HepG2 (cell line): ENCODE results near the gene SYNE3. TPM values are rescaled to one million over a fixed set of nuclear protein-coding genes. Genes with fewer than 3 reads are reported as not detected.

Experiments used
- ARHGAP35 ChIP-seq: sonication (generic); formaldehyde crosslinking; IDR thresholded peaks from 2 replicates; pipeline ENCODE4 v1.9.0; 2022; ENCODE audit warnings: mild to moderate bottlenecking, inconsistent platforms, moderate library complexity, missing genetic modification reagents, borderline replicate concordance
- ARID3A ChIP-seq: IDR thresholded peaks from 2 replicates; pipeline ENCODE4 v1.6.1; 2012; ENCODE audit warnings: low read depth, low read length, improper control_type of control experiment
- ELF1 ChIP-seq: sonication (generic); formaldehyde crosslinking; IDR thresholded peaks from 2 replicates; pipeline ENCODE4 v1.4.0; 2020; ENCODE audit warnings: missing genetic modification reagents
- HDAC2 ChIP-seq: sonication (generic); formaldehyde crosslinking; IDR thresholded peaks from 2 replicates; pipeline ENCODE4 v1.4.0; 2020; ENCODE audit warnings: missing genetic modification reagents
- HHEX ChIP-seq: IDR thresholded peaks from 2 replicates; pipeline ENCODE4 v1.6.1; 2016; ENCODE audit warnings: control low read depth
- KDM4B ChIP-seq: sonication (generic); formaldehyde crosslinking; IDR thresholded peaks from 2 replicates; pipeline ENCODE4 v1.4.0; 2020; ENCODE audit warnings: missing genetic modification reagents
- MLX ChIP-seq: IDR thresholded peaks from 2 replicates; pipeline ENCODE4 v1.6.1; 2016
- STAT6 ChIP-seq: sonication (generic); formaldehyde crosslinking; IDR thresholded peaks from 2 replicates; pipeline ENCODE4 v1.4.0; 2020; ENCODE audit warnings: missing genetic modification reagents, mild to moderate bottlenecking, borderline replicate concordance
- ZBTB1 ChIP-seq: sonication (generic); formaldehyde crosslinking; IDR thresholded peaks from 2 replicates; pipeline ENCODE4 v1.4.0; 2020; ENCODE audit warnings: missing genetic modification reagents, borderline replicate concordance
- ZNF136 ChIP-seq: sonication (generic); formaldehyde crosslinking; IDR thresholded peaks from 2 replicates; pipeline ENCODE4 v1.8.1; 2022; ENCODE audit warnings: low read depth, mild to moderate bottlenecking, moderate library complexity, missing genetic modification reagents
- ZNF256 ChIP-seq: sonication (generic); formaldehyde crosslinking; conservative IDR thresholded peaks from 2 replicates; pipeline ENCODE4 v1.4.0; 2020; ENCODE audit warnings: missing genetic modification reagents
- polyA plus RNA-seq, 8 experiments: library from polyadenylated mRNA; depleted of rRNA in 3 of 8; stranded (reverse) in 7 of 8; unstranded in 1 of 8; fragments of >200 nt; fragmentation: Illumina TruSeq in 4 of 8; extraction: Trizol in 4 of 8; gene quantifications; 2 replicates each; pipeline versions ENCODE4 v1.2.1 to v1.2.3, GENCODE V29; 2011 to 2016; ENCODE audit warnings: low read depth in 4 of 8, missing spikeins in 1 of 8, mixed read lengths in 1 of 8; ENCODE audit not compliant: insufficient read depth in 1 of 8
- total RNA-seq, 5 experiments: library from RNA; depleted of rRNA; stranded (reverse); fragments of >200 nt; fragmentation: Illumina TruSeq; extraction: Trizol; gene quantifications; 2 replicates each; pipeline ENCODE4 v1.2.3, GENCODE V29; 2016; ENCODE audit warnings: low read depth in 1 of 5
- TF ChIP-seq, protein P1 (sequence below): sonication (generic); formaldehyde crosslinking; IDR thresholded peaks from 2 replicates; pipeline ENCODE4 v1.4.0; 2020; ENCODE audit warnings: missing genetic modification reagents, borderline replicate concordance
- TF ChIP-seq, protein P2 (sequence below): sonication (generic); formaldehyde crosslinking; IDR thresholded peaks from 2 replicates; pipeline ENCODE4 v1.4.0; 2020; ENCODE audit warnings: missing genetic modification reagents

Gene SYNE3
- total and polyA plus RNA-seq, 2 of the 13 experiments (the other 11 are each of a cell fraction or from before 2014, with no cell fraction given): 7.8 to 8.0 TPM

DNA sequence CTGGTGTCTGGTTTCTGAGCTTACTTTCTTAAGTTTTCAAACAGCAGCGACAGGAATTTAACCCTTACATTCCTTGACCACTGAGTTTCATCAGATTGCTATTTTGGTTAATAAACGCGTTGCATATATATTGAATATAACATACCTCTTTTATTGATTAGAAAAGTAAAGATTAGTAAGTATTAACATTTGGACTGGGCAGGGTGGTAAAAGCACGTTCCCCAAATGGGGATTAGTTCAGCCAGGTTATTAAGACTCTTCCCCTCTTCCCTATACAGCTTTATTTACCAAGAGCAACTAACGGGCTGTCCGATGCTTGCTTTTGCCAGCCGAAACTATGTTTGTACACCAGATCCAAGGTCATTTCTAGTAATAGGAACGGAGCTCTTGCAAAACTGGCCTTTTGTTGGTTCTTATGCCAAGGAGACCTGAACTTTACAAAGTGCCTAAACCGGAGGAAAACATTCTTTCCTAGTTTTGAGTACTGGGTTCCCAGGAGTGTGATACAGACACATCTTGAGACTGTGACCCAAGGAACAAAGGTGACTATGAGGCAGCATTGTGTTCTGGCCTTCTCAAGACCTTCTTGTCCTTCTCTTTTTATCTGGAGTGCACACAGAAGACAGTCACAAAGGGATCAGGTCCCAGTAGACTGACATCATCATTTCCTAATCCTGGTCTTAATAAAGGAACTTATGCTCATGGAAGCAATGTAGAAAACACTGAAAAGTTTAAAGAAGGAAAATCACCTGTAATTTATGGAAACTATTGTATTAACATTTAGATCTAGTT lies 21.0 kb upstream of the SYNE3 start (continued):
- TF ChIP-seq, protein P1, sequence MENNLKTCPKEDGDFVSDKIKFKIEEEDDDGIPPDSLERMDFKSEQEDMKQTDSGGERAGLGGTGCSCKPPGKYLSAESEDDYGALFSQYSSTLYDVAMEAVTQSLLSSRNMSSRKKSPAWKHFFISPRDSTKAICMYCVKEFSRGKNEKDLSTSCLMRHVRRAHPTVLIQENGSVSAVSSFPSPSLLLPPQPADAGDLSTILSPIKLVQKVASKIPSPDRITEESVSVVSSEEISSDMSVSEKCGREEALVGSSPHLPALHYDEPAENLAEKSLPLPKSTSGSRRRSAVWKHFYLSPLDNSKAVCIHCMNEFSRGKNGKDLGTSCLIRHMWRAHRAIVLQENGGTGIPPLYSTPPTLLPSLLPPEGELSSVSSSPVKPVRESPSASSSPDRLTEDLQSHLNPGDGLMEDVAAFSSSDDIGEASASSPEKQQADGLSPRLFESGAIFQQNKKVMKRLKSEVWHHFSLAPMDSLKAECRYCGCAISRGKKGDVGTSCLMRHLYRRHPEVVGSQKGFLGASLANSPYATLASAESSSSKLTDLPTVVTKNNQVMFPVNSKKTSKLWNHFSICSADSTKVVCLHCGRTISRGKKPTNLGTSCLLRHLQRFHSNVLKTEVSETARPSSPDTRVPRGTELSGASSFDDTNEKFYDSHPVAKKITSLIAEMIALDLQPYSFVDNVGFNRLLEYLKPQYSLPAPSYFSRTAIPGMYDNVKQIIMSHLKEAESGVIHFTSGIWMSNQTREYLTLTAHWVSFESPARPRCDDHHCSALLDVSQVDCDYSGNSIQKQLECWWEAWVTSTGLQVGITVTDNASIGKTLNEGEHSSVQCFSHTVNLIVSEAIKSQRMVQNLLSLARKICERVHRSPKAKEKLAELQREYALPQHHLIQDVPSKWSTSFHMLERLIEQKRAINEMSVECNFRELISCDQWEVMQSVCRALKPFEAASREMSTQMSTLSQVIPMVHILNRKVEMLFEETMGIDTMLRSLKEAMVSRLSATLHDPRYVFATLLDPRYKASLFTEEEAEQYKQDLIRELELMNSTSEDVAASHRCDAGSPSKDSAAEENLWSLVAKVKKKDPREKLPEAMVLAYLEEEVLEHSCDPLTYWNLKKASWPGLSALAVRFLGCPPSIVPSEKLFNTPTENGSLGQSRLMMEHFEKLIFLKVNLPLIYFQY (CRISPR knock-in tag): peak; percentile 33; the same call in 1 of the 2 replicates
- TF ChIP-seq ELF1: peak; percentile 54; the same call in 1 of the 2 replicates
- TF ChIP-seq HHEX (CRISPR knock-in tag): peak; percentile 75
- no peak for TF ChIP-seq KDM4B (CRISPR knock-in tag)
- no peak for TF ChIP-seq ZBTB1 (CRISPR knock-in tag)
- TF ChIP-seq ZNF256 (CRISPR knock-in tag): no peak
- TF ChIP-seq ZNF136 (CRISPR knock-in tag): no peak
- TF ChIP-seq ARID3A: peak; percentile 52; the same call in 1 of the 2 replicates
- TF ChIP-seq MLX (CRISPR knock-in tag): peak; percentile 60; the same call in 1 of the 2 replicates
- TF ChIP-seq STAT6: 0 out of 2 replicates have a peak, but pooled peaks have one; percentile 36
- peak; percentile 95 for TF ChIP-seq HDAC2 (CRISPR knock-in tag)
- TF ChIP-seq, protein P2, sequence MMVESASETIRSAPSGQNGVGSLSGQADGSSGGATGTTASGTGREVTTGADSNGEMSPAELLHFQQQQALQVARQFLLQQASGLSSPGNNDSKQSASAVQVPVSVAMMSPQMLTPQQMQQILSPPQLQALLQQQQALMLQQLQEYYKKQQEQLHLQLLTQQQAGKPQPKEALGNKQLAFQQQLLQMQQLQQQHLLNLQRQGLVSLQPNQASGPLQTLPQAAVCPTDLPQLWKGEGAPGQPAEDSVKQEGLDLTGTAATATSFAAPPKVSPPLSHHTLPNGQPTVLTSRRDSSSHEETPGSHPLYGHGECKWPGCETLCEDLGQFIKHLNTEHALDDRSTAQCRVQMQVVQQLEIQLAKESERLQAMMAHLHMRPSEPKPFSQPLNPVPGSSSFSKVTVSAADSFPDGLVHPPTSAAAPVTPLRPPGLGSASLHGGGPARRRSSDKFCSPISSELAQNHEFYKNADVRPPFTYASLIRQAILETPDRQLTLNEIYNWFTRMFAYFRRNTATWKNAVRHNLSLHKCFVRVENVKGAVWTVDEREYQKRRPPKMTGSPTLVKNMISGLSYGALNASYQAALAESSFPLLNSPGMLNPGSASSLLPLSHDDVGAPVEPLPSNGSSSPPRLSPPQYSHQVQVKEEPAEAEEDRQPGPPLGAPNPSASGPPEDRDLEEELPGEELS (CRISPR knock-in tag): peak; percentile 96
- no peak for TF ChIP-seq ARHGAP35
